PC-9 (cell line): Measurements from ENCODE around the gene TRIM59.

Experiments used
- CTCF ChIP-seq: fragments of 200-600 bp; sonication (generic); conservative IDR thresholded peaks from 2 replicates; pipeline ENCODE4 v1.6.1; 2017; ENCODE audit warnings: mixed run types, antibody characterized with exemption, mild to moderate bottlenecking, moderate library complexity
- EZH2 ChIP-seq: fragments of 200-600 bp; sonication (generic); IDR thresholded peaks from 2 replicates; pipeline ENCODE4 v1.8.0; 2017; ENCODE audit warnings: antibody characterized with exemption, low read depth

GRCh38 chr3:160498202-160498601 is 48.6 kb upstream of the TRIM59 start:
- TF ChIP-seq CTCF (no peak), EZH2 (no peak)
